Activated naive CD4-positive, alpha-beta T cell (primary cell): ENCODE results near the gene ICOSLG.
"Not testable (repeated sequence)": the region's sequence is repeated elsewhere in the genome, so short reads cannot be mapped to it uniquely, and the experiment has no call there.

Source experiments
- DNase-seq, 4 experiments: peaks; one replicate each; lab custom pipeline; 2025; lab: John Stamatoyannopoulos, UW

The ICOSLG gene

DNA sequence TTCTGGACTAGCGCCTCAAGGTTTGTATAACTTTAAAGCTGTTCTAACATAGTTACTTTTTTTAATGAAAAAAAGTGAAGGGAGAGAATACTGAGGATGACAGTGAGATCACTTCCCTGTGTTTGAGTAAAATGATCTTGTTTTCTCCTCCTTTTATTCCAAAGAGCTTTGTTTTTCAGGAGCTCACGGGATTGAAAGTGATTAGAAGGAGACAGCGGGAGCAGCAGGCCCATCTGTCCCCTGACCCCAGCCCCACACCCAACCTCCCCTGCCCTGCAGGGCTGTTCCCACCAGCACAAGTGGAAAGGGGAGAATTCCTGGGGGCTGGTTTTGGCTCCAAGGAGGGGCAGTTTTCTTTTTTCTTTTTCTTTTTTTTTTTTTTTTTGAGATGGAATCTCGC is 23.0 kb upstream of the ICOSLG start:
- no peak for DNase-seq

DNA sequence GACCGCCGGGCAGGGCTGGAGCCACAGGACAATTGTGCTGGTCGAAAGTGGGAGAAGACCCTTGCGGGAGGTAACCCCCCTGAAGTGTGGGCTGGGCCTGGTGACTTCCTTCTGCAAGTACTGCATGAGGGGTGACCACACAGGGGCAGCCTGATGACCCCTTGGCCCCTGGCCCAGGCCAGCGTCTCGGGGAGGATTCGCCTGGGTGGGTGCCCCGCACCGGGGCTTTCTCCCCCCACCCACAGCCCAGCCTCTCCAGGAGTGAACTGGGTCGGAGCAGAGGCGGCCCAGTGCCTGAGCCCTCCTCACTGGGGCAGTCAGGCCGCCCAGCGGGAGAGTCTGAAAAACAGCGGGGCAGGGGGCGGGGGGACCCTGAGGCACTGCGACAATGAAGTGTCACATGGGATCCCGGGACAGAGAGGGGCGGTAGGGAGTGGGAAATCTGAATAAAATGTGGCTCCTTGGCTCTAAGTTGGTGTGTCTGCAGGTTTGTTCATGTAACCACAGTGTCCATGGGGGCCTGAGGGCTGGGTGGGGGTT is 22.5 kb upstream of the ICOSLG start:
- DNase-seq: no peak

DNA sequence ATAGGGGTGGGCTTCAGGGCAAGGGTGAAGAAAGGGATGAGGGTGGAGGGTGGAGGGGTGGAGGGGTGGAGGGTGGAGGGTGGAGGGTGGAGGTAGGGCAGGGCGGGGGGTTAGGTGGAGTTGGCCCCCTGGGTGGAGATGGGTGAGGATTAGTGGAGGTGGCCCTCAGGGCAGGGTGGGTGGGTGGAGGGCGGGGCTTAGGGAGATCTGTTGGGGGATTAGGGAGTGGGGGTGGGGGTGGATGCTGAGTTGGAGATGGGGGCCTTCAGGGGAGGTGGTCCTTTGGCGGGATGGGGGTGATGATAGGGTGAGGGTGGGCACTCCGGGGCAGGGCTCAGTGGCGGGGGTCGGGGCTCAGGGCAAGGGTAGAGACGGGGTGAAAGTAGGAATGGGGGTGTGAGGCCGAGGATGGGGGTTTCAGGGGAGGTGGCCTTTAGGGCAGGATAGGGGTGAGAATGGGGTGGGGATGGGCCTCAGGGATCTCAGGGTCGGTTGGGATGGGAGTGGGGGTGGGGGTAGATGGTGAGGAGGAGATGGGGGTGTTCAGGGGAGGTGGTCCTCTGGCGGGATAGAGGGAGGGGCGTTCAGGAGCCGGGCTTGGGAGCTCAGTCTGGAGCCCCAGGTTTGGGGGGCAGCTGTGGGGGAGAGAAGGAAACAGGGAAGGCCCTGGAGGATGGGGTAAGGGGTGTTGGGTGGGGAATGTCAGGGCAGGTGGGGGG is 21.8 kb upstream of the ICOSLG start:
- DNase-seq: no peak

DNA sequence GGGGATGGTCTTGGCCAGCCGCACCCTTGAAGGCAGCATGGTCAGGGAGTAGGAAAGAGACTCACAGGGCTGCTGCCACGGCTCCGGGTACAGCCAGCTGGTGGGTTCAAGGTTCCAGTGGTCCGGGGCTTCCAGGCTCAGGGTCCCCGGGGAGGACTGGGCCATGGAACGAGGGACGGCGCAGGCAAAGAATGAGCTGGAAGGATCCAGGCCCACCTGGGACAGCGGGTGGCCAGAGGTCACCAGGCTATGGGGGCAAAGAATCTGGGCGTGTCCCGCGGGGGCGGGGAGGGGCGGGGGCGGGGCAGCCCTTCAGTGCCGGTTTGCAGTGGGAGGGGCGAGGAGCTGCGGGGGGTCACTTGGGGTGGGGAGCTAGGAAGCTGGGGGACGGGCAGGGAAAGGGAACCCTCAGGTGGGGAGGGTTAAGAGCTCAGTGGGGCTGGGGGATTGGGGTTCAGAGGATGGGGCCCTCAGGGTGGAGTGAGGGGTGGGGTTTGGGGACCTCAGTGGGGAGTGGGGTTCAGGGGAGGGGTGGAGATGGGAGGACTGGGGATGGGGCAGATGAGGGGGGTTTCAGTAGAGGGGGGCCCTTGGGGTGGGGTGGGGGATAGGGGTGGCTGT is 21.0 kb upstream of the ICOSLG start, which contains the start of gene DNMT3L:
Gene DNMT3L, minus strand, starts transcription at position 223 of the 621 bp plus-strand sequence. CDS start 638 bp downstream, outside the sequence.
- no peak for DNase-seq

DNA sequence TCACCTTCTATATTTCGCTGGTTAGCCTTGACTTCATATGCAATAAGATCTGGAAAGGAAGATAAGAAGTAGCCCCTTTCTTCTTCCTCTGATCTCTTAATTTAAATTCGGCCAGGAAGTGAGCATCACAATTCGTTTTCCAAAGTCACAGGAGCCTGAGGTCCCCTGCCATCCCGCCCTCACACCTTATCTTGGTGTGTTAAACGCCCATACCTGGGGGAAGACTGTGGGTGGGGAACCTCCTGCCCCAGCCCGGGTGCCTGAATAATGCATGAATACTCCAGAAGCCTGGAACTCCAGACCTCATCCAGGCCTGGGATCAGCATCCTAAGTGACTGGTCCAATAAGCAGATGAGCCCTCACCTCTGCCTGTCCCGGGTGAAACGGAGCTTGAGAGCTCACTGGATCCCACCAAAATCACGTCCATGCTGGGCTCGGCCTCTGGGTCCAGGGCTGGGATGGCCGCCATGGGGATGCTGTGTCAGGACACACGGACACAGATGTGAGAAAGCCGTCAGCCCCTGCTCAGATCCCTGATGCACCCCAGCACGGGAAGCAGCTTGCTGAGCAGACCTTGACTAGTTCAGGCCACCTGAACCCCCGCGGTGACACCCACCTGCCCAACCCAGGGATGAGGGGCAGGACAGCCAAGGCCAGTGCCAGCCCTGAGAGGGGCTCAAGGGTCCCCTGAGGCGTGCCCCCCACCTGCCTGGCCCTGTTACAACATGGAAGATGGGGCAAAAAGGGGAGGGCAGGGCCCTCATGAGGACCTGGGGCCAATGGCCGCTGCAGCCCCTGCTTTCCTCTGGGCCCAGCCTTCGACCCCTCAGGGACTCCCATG is 20.3 kb upstream of the ICOSLG start:
- DNase-seq: no peak

DNA sequence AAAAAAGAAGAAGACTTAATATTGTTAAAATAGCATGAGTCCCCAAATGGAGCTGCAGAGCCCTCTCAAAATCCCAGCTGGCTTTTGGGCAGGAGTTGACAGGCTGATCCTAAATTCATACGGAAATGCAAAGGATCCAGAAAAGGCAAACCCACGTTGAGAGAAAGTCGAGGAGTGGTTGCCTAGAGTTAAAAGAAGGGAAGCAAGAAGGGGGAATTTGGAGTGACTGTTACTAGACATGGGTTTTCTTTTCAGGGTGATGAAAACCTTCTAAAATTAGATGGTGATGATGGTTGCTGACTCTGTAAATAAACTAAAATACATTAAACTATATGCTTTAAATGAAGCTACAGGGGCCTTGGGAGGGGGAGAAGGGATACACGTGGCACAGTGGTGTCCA is 19.3 kb upstream of the ICOSLG start:
- no peak for DNase-seq

DNA sequence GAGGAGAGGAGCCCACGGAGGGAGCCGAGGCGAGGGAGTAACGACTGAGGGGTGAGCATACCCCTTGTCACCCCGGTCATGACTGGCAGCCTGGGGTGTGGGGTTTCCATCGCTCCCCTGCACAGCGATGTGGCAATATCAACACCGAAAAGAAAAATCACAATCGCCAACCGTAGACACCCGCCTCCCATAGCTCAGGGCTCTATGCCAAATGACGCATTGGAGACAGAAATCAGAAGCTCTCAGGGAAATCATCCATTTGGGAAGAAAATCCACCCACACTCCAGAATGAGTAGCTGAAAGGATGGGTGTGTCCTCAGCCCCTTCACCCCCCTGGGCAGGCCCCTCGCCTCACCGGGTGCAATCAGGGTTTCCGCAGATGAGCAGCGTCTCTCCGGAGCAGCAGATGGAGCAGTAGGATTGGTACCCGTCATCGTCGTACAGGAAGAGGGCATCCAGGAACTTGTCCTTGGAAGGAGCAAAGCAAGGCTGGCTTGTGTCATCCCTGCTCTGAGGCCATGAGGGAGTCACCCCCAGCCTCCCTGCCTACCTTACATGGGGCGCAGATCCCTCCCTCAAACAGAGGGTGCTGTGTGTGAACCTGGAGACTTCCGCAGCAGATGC is 18.5 kb upstream of the ICOSLG start:
- DNase-seq: no peak

DNA sequence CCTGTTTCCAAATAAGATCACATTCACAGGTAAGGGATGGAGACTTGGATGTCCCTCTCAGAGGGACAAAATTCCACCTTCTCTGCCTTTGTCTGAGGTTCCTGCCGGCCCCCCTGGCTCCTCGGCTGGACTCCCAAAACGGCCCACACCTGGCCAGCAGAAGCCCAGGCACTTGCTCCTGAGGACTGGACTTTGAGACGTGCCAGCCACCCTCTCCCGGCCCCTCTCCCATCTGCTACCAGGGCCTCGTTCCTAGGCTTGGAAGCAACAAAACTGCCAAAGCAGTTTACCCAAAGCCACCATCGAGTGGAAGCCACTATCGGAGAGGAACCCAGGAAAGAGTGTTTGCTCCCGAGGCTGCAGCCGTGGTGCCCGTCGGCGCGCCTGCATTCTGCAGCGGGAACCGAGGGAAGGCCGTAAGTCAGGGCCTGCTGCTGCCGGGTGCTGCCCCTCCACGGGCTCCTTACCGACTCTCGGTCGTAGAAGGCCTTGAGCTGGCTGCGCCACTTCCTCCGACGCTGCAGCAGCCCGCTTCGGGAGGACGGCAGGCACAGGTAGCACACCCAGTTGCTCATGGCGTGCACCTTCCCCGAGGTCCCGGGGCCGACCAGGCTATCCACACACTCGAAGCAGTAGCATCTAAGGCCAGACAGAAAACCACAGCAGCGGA is 17.4 kb upstream of the ICOSLG start:
- DNase-seq: no peak

DNA sequence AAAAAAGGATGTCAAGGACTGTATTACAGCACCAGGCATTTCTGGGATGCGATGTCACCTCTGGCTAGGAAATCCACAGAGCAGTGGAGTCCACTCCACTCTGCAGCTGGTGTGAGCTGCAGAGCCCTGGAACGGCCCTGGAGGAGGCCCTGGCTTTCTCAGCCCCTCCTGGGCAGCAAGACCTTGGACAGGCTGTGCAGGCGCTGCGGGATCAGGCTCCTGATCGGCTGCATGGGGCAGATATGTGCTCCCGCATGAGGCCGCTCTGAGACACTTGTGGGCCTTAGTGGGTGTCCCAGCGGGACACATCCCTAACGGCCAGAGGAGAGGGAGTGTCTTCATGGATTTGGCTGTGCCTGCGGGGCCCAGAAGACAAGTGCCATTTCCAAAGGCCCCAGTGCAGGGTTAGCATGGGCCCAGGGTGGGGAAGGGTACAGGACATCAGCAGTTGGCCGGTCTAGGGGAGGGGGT is 14.8 kb upstream of the ICOSLG start:
- DNase-seq: no peak

DNA sequence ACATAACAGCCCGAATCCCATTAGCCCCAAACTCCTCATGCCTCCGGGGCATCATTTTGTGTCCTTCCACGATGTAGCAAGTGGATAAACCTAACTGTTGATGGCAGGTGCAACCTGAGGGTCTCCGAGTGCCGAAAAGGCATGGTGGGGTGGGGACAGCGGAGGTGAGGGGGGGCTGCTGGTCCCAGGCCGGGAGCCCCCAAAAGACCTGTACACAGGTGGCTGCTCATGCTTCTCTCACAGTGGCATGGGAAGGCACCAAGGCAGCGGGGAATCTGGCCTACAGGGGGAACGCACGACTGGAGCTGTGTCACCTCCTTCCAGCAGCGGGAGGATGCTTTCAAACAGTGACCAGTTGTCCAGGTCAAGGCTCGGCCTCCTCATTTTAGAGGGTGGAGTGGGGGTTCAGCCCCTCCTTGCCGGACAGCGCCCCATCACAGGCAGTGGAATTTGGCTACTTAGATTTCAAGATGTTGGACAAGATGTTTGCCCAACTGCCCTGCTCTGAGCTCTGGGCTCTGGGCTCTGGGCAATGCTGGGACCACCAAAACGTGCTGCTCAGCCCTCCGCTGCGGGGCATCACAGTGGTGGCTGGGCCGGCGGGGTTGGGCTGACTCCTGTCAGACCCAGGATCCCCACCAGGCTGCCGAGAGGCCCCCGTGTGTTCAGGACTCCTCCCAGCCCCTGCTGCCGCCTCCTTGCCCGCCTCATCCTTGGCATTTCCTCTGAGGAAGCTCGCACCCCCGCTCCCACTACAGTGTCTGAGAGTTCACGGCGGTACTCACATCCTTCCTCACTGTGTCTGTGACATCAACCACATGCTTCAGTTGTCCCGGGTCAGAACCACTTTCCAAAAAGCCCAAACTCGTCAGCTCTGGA is 13.3 kb upstream of the ICOSLG start:
- DNase-seq: no peak

DNA sequence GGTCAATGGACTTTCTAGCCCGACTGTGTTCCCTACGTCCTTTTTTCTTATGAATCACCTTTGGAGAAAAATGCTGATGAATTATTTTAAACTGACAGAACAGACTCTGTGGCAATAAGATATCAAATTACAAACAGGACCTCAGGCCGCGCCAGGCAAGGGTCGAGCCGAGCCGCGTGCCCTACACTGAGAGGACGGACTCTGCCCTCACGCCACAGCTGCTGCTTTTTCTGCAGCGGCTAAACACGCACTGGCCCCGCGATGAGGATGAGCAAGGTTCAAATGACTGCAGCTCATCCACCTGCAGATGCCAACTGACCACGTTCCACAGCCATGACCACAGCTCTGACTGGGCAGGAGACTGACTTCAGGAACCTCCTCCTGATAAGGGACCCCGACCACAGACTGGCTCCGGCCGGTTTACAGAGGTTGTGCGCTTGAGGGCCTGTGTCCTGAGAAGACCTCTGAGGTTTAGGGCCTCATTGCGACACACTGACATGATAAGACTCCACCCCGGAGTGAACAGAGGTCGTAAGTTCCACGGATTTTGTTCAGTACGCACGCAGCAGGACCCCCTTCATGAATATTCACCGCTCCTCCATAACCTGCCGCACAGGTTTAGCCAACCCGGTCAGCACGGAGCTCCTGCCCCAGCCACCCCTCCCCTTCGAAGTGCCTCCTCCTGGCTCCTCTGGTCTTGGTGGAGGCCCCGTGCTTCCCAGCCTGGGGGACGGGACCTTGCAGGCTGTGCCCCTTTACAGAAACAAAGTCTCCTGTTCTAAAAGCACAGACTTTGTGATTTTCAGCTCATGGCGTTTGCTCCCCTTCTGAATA is 8.7 kb upstream of the ICOSLG start:
- not testable (repeated sequence) for DNase-seq

DNA sequence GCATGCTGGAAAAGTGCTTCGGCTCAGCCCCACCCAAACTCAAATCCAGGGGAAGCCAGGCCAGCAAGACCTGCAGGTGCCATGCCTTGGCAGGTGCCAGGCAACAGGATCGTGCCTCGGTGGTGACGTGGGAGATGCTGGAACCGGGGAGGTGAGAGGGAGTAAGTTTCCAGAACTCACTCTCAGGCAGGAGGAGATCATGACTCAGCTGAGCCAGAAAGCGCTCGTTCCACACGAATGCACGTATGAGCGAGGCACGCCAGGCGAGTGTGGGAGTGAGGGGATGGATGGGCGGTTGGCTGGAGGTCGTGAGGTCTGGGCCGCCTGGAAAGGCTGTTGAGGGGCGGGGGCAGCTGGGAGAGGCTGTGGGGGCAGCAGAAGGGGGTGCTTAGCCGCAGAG is 7.2 kb upstream of the ICOSLG start:
- DNase-seq: not testable (repeated sequence)

DNA sequence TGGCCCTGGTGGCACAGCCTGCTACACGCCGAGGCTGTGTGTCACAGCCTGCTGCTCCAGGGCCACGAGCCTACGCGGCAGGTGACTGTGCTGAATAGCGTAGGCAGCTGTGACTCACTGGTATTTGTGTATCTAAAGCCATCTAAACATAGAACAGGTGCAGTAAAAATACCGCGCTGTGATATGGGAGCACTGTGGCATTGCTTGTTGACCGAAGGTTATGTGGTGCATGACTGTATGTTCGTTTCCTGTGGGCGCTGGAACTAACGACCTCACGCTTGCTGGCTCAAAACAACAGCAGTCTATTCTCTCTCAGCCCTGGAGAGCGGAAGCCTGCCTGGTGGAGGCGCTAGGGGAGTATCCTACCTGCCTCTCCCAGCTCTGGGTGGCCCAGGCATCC is 3.2 kb upstream of the ICOSLG start:
- not testable (repeated sequence) for DNase-seq

DNA sequence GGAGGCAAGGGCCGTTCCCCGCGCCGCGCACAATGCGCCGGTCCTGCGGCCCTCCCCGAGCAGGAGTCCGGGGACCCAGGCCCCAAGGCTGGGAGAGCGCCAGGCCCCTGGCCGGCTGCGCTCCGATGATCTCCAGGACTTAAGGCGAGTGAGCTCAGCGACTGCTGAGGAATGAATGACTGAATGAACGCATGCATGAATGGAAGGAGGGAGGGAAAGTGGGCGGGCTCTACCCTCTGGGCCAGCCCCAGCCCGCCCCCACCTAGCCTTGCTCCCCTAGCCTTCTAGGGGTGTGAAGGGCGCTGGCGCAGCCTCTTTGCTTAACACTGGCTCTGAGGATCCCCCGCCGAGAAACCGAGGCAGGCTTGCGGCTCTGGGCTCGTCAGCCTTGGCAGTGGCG is 538 bp upstream of the ICOSLG start:
- DNase-seq: not testable (repeated sequence)

DNA sequence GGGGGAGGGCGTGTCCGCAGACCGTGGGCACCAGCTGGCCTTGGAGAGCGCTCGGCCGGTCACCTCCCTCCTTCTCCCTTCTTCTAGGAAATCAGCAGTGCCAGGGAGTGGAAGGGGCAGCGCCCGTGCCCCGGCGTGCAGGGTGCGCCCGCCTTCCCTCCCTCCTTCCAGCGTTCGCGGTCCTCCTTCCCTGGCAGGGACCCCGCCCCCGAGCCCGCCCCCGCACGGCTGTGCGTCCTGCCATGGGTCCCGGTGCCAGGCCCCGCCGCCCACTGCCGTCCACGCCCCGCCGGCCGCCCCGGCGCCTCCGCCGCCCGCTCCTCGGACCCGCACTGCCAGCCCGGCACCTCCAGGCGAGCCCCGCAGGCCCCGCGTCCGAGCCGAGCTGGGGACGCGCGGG is 390 bp downstream of the ICOSLG start:
- DNase-seq: not testable (repeated sequence)

DNA sequence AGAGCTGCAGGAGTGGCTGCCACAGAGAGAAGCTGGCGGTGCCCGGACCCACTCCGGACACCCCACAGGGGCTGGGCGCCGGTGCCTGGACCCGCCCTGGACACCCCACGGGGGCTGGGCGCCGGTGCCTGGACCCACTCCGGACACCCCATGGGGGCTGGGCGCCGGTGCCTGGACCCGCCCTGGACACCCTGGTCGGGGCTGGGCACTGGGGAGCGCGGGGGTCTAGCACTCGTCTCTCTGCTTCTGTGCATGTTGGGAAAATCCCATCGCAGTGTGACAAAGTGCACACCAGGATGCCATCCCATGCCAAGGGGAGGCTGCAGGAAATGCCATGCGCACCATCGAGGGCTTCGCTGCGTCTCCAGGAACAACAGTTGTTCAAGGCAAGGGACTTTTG is 11.2 kb downstream of the ICOSLG start:
- DNase-seq: not testable (repeated sequence)

DNA sequence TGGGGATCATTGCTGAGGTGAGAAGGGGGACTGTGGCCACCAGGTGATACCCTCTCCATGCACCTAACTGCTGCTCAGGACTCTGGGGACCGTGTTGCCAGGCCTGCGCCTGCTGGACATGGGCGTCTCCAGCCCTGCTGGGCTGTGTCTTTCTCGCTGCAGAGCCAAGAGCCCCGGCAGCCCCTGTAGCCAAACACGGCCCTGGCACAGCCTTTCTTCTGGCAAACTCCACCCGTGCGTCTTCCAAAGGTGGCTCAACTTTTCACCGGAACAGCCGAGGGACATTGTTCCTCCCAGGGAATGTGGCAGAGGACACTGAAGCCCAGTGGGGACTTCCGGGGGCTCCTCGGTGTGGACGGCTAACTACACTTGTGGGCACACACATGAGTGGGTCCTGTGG is 12.6 kb downstream of the ICOSLG start:
- not testable (repeated sequence) for DNase-seq

DNA sequence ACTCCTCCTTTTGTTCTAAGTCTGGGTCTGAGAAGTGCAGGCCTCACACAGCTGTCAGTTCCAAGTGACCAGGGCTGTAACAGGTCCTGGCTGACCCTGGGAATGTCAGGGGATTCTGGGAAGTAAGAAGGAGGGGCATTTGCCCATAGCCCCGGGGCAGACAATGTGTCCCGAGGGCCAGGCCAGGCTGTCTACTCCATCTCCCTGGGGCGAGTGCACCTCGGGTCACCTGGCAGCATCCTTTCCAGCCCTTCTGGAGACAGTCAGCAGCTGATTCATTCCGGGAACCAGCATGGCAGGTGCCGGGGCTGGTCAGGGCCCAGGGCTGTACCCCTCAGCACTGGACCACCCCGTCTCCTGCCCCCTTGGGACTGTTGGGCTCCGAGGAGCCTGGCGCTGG is 13.1 kb downstream of the ICOSLG start:
- not testable (repeated sequence) for DNase-seq

DNA sequence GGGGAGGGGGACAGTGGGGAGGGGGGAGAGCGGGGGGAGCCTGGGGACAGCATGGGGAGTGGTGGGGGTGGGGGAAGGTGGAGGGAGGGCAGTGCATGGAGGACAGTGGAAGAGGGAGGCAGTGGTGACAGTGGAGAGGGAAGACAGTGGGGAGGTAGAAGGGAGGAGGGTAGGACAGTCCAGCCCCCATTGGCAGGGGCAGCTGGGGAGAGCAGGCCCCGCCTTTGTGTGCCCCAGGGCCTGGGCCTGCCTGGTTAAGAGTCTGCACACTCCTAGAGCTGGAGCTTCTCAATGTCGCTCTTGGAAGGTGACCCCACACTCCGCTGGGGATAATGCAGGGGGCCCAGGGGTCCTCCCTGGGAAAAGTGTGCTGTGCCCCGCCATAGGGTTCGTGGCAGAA is 15.1 kb downstream of the ICOSLG start:
- DNase-seq: not testable (repeated sequence)
